NCI-H2171 treated with DMSO at 0.1 percent for 48 hours (cell line): ENCODE measurements around the gene LRRC8C.
"Not testable (repeated sequence)": the region's sequence is repeated elsewhere in the genome, so short reads cannot be mapped to it uniquely, and the experiment has no call there.

Experiments
- DNase-seq: peaks from one replicate; lab custom pipeline; 2025; lab: John Stamatoyannopoulos, UW

Gene LRRC8C

DNA sequence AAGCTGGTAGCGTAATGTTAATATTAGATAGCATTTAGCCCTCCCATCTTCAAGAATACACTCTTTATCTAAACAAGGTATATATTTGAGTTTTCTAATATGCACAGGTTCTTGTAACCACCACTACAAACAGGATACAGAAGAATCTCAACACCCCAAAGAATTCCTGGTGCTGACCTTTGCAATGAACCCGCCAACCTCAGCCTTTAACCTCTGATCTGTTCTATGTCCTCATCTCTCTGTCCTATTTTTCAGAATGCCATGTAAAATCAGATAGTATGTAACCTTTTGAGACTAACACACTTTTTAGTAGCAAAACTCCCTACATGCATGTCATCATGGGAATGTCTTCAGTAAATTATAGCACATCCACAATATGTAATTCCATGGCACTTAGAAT lies 71.1 kb downstream of the LRRC8C start:
- no peak for DNase-seq

DNA sequence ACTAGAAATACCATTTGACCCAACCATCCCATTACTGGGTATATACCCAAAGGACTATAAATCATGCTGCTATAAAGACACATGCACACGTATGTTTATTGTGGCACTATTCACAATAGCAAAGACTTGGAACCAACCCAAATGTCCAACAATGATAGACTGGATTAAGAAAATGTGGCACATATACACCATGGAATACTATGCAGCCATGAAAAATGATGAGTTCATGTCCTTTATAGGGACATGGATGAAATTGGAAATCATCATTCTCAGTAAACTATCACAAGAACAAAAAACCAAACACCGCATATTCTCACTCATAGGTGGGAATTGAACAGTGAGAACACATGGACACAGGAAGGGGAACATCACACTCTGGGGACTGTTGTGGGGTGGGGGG lies 72.0 kb downstream of the LRRC8C start:
- not testable (repeated sequence) for DNase-seq

- DNase-seq = no peak
Observed at GRCh38 chr1:89705901-89706699, 73.2 kb downstream of the LRRC8C start.

- DNase-seq = no peak
Observed at GRCh38 chr1:89706700-89707012, 73.7 kb downstream of the LRRC8C start.

- DNase-seq = no peak
Observed at GRCh38 chr1:89708751-89709375, 75.9 kb downstream of the LRRC8C start.

DNA sequence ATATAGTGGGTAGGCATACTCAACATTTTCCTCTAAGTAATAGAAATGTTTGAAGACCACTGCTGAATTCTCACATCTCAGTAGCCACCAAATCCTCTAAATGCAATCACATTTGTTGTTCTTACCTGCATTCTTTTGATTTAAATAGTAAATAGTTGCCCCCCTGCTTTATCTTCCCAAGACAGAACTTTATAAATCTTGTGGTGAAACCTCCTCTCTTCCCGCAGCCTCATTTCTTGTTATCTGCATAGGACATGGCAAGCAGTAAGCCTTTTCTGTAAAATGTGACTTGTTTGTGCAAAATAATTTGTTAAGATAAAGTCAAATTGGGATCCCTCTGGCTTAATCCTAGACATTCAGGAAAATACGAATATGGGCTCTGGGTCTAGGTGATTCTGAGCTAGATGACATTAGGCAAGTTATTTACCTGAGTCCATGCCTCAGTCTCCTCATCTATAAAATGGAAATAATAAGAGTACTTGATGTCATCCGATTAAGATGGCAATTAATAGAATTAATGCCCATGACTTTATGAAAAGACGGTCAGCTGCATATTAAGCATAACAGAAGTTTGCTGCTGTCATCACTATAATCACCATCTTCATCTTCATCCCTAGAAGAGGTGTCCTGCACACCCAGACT lies 77.7 kb downstream of the LRRC8C start:
- no peak for DNase-seq

- no peak for DNase-seq
Observed at GRCh38 chr1:89711140-89711778, 78.3 kb downstream of the LRRC8C start.

- DNase-seq = no peak
Observed at GRCh38 chr1:89712420-89712819, 79.5 kb downstream of the LRRC8C start.

- no peak for DNase-seq
Observed at GRCh38 chr1:89715677-89716076, 82.8 kb downstream of the LRRC8C start.

DNA sequence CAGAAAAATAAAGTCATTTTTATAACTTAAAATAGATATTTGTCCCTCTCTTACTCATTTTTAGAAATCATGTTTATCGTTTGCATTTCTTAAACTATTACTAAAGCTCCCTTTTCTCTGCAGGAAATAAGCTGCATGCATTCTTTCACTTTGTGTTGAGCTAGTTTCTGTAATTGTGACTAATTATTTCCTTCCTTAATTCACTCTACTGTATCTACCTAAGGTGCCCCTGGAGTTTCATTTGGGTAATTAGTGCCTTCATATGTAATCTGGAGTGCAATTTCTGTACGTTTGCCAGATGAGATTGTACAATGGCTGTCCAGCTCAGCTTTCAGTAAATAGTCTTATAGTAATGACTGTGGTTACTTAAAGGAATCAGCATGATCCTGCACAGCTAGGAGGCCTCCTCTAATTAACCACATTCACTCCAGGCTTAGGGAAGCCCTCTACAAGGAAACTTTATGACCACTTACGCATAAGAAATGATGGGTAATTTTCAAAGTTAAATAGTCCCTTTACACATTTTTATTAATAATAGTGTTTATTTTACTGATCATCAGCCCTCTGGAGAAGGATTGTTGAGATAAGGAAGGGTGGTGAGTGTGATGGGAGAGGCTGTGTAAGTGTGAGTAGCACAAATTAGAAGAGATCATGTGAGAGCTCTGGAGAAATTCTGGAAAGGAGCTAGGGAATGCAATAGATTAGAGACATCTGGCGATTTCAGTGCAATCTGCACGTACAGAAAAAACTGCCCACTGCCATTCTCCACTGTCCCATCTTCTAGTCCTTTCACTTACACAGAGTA lies 86.8 kb downstream of the LRRC8C start:
- peak; percentile 4 for DNase-seq

- DNase-seq = no peak
Observed at GRCh38 chr1:89720839-89721238, 87.9 kb downstream of the LRRC8C start.

DNA sequence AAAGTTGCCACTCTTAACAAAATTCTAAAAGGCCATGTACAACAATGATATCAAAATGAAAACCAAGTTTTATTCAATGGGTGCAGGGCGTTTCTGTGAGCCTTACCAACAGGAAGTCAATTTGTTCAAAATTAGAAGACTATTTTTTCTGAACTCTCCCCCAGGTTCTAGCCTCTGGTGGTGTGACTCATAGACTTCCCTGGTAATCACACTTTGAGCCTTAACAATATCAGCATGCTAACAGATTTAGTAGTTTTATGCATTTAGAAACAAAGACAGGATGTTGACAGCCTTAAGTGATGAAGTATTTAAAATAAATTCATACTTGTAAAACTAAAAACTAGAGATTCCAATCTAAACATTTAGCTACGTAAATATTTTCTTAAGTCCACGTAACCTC lies 88.4 kb downstream of the LRRC8C start:
- no peak for DNase-seq

DNA sequence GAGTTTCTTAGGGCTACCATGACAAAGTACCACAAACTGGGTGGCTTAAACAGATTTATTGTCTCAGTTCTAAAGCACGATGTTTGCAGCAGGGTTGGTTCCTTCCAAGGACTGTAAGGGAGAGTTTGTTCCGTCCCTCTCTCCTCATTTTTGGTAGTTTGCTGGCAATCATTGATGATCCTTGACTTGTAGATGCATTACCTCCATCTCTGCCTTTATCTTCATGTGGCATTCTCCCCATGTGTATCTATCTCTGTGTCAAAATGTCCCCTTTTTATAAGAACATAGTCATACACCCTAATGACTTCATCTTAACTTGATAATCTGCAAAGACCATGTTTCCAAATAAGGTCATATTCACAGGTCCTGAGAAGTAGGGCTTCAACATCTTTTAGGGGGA lies 90.2 kb downstream of the LRRC8C start:
- DNase-seq = no peak

DNA sequence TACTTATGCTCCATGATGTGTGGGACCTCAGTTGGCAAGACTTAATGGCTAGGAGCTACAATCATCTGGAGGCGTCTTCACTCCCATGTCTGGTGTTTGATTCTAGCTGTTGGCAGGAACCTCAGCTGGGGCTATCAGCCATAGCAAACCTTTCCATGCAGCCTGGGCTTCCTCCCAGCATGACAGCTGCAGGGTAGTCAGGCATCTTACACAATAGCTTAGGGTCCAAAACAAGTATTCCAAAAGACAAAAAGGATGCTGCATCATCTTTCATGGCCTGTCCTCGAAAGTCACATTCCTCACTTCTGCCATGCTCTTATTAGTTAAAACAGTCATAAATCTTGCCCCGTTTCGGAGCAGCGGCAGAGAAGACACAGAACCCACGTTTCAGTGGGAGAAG lies 90.9 kb downstream of the LRRC8C start:
- DNase-seq = no peak

GRCh38 chr1:89724369-89725010 lies 91.6 kb downstream of the LRRC8C start:
- no peak for DNase-seq

- no peak for DNase-seq
Observed at GRCh38 chr1:89725011-89725370, 92.1 kb downstream of the LRRC8C start.

GRCh38 chr1:89725631-89726030 lies 92.7 kb downstream of the LRRC8C start:
- peak; percentile 7 for DNase-seq

DNA sequence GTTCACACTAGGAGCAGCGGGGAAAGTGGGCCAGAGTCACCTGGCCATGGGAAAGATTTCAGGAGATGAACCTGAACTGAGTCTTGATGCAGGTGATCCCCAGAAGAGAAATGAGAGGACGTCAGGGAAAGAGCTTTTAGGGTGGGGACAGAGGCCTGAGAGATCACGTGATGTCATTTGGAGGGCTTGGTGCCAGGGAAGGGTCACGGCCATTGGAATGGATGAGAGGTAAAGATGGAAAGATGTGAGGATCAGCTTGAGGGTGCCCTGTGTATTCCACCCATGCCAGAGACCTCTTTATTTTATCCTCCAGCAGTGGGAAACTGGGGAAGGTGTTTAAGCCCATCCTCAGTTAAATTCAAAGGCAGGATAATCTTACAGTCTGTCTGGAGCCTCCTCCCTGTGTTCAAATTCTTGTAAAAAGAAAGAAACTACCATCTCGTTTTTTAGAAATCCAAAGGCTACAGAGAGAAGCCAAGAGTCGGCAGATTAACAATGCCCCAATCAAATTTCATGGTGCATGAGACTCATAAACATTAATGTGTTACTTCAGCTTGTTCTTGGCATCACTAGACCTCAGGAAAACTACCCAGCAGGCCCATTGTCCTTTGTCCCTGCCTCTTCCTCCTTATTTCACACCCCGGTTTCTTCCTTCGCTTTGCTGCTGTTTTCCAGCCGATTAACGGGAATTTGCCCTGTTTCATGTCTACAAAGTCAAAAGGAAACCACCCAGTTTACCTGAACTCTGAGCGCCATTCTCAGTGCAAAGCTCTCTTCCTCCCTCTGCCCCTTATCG lies 94.8 kb downstream of the LRRC8C start:
- DNase-seq = no peak

- no peak for DNase-seq
Observed at GRCh38 chr1:89728381-89728780, 95.5 kb downstream of the LRRC8C start.

DNA sequence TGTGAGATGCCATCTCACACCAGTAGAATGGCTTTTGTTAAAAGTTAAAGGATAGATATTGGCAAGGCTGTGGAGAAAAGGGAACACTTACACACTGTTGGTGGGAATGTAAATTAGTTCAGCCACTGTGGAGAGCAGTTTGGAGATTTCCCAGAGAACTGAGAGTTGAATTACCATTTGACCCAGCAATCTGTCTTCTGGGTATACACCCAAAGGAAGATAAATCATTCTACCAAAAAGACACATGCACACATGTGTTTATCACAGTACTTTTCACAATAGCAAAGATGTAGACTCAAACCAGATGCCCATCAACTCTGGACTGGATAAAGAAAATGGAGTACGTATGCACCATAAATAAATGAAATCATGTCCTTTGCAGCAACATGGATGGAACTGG lies 99.3 kb downstream of the LRRC8C start:
- no peak for DNase-seq
